ENCODE data around the gene XRCC6. TPM values are rescaled to one million over a fixed set of nuclear protein-coding genes. Genes with fewer than 3 reads are reported as not detected.
A peak's percentile ranks its signal among the peaks of the same experiment; 100 is the strongest.
"Not testable (repeated sequence)": the region's sequence is repeated elsewhere in the genome, so short reads cannot be mapped to it uniquely, and the experiment has no call there.

Gene XRCC6
- total RNA-seq, 2 experiments from 2014 or later: 302 to 308 TPM

DNA sequence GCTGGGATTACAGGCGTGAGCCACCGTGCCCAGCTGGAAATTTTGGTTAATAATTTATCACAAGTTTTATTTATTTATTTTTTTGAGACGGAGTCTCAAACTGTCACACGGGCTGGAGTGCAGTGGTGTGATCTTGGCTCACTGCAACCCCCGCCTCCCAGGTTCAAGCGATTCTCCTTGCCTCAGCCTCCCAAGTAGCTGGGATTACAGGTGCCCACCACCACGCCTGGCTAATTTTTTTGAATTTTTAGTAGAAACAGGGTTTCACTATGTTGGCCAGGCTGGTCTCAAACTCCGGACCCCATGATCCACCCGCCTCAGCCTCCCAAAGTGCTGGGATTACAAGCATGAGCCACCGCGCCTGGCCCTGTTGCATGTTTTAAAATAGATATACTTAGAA lies 65.8 kb downstream of the XRCC6 start:
- not testable (repeated sequence) for H3K9me3 Mint-ChIP-seq (ENCODE audit: insufficient read depth); H3K27me3 Mint-ChIP-seq (ENCODE audit: low read depth); H3K27ac Mint-ChIP-seq; ATAC-seq; DNase-seq
- CTCF ChIA-PET: interaction anchor here (1.7 to 5.4 kb wide), 3 partner anchors 11 to 254 kb away, joined by 6 to 50 read pairs (median 40); partner anchors contain the start of gene MEI1
- H3K4me3 Mint-ChIP-seq: peak overlapping the region; percentile 88
- peaks cover 18% of the 10 kb centered on the region for H3K36me3 Mint-ChIP-seq (ENCODE audit: low read depth)
- POLR2A ChIA-PET: interaction anchor here (0.7 to 1.4 kb wide), 2 partner anchors 59 to 229 kb away, joined by 3 to 4 read pairs; no protein-coding TSS in a partner anchor
- peaks cover 42% of the 10 kb centered on the region for H3K4me1 Mint-ChIP-seq (ENCODE audit: low read depth)

DNA sequence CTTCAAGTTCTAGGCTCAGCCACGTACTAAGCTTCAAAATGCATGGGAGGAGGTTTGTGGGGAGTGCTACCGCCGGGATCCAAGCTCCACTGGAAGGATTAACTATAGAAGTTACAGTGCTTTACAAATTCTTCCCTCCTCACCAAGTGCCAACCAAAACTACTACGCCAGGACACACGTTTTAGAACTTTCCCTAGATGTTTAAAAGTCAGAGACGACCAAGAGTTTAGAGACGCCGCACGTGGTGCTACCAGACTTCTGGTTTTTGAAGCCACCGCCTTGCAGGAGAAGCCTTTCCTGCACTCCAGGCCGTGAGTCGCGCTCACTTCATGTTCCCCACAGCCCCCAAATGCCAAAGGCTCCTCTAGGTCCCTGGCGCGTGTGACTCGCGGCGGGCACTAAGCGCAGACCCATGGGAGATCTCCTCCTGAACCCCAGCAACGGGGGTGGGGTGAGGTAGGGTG lies 66.8 kb downstream of the XRCC6 start:
- peaks cover 37% of the 10 kb centered on the region for H3K4me1 Mint-ChIP-seq (ENCODE audit: low read depth)
- no peaks in the 10 kb centered on the region for H3K9me3 Mint-ChIP-seq (ENCODE audit: insufficient read depth)
- ChIA-PET CTCF (interaction anchor here (0.6 to 5.4 kb wide), 5 partner anchors 10 to 238 kb away, joined by 3 to 50 read pairs (median 3); partner anchors contain the start of gene MEI1), POLR2A (interaction anchor here (0.9 to 2.5 kb wide), 16 partner anchors 10 to 391 kb away, joined by 3 to 37 read pairs (median 6); partner anchors contain the start of genes CCDC134, CENPM, MEI1 and SMDT1)
- peak; percentile 48 for DNase-seq
- H3K27me3 Mint-ChIP-seq (ENCODE audit: low read depth): no peaks in the 10 kb centered on the region
- H3K27ac Mint-ChIP-seq: peak overlapping the region; percentile 99
- peak; percentile 20 for ATAC-seq
- peaks cover 14% of the 10 kb centered on the region for H3K36me3 Mint-ChIP-seq (ENCODE audit: low read depth)
- peak overlapping the region; percentile 88 for H3K4me3 Mint-ChIP-seq

DNA sequence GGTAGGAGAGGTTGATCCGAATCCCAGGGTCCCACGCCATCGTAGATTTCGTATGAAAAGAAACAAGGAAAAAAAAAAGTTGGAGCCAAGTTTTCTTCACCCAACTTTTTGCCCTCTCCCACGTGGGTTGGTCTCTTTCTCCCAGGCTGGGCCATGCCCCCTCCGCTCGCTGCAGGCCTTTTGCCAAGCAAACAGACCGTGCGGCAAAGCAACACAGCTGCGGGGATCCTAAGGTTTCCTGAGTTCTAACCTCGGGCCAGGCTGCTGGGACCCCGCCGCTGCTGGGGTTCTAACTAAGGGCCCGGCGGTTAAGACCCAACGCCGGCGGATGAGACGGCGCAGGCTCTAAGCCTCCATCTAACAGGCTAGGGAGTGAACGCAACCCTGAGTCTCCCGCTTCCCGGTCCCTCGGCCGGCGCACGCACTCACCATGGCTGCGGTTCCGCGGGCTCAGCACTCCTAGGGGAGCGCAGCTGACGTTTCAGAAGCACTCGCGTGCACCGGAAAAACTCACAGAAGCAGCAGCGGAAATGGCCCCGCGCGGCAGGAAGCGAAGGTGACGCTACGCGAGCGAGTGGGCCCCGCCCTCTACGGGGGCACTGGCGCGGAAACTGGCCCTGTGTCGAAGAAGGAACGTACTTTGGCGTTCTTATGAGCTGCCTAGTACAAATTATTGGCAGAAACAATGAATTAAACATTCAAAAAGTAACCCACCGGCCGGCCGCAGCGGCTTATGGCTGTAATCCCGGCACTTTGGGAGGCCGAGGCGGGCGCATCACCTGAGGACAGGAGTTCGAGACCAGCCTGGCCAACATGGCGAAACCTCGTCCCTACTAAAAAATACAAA lies 67.5 kb downstream of the XRCC6 start, which contains the start of gene SNU13:
Gene SNU13 (minus strand): TSS at position 503 of the 847 bp plus-strand sequence. CDS start 71 bp downstream, at position 432.
- Mint-ChIP-seq H3K9me3 (ENCODE audit: insufficient read depth) (no peaks in the 10 kb centered on the region), H3K4me3 (peak within 1 kb of the TSS; percentile 88), H3K4me1 (ENCODE audit: low read depth) (peaks cover 34% of the 10 kb centered on the region), H3K36me3 (ENCODE audit: low read depth) (peaks cover 14% of the 10 kb centered on the region), H3K27ac (peak within 1 kb of the TSS; percentile 99), H3K27me3 (ENCODE audit: low read depth) (no peaks in the 10 kb centered on the region)
- CTCF ChIA-PET: interaction anchor here (0.6 to 5.4 kb wide), 7 partner anchors 9 to 252 kb away, joined by 3 to 50 read pairs (median 4); partner anchors contain the start of gene MEI1
- ATAC-seq: peak; percentile 94
- peak; percentile 96 for DNase-seq
- POLR2A ChIA-PET: interaction anchor here (0.6 to 2.5 kb wide), 22 partner anchors 10 to 926 kb away, joined by 3 to 37 read pairs (median 4); partner anchors contain the start of genes CCDC134, CENPM, MEI1 and NDUFA6

DNA sequence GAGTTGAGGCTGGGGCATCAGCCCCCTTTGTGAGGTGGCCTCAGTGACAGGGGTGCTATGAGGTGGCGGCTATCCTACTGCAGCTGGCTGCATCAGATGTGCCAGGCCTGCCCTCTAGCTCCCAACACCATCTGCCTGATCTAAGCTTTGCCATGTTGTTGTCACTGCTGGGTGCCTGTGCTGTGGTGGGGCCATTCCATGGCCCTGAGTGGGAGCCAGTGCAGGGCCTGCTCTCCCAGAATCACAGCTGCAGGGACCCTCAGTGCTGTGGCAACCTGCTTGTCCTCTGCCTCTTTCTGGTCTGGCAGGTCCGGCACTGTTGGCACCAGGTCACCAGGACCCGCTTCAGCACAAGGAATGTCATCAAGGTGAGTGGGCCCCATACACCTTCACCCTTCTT lies 69.4 kb downstream of the XRCC6 start:
- ChIA-PET POLR2A (interaction anchor here (0.7 to 1.4 kb wide), 3 partner anchors 8 to 69 kb away, joined by 3 read pairs; partner anchors contain the start of genes DESI1 and XRCC6), CTCF (interaction anchor here (0.7 to 2.6 kb wide), 2 partner anchors 24 to 250 kb away, joined by 3 to 16 read pairs; no protein-coding TSS in a partner anchor)
- Mint-ChIP-seq H3K9me3 (ENCODE audit: insufficient read depth) (no peaks in the 10 kb centered on the region), H3K4me3 (peak overlapping the region; percentile 88), H3K4me1 (ENCODE audit: low read depth) (peaks cover 28% of the 10 kb centered on the region), H3K27ac (peak overlapping the region; percentile 99), H3K36me3 (ENCODE audit: low read depth) (peaks cover 12% of the 10 kb centered on the region), H3K27me3 (ENCODE audit: low read depth) (no peaks in the 10 kb centered on the region)
- DNase-seq (no peak), ATAC-seq (no peak)

DNA sequence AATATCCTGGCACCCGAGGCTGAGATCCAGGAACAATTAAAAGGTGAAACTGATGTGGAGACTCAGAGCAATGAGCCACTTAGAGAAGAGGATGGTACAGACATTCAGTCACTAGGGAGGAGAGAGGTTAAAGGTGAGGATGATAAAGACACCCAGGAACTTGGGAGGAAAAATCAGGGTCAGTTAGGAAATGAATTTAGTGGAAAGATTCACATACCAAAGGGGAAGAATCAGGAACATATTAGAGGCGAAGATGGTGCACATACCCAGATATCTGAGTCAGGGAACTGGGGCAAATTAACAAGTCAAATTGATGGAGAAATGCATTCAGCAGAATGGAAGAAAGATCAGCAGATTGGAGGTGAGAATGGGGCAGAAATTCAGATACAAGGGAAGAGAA lies 74.1 kb downstream of the XRCC6 start:
- no peak for DNase-seq
- CTCF ChIA-PET: interaction anchor here (5.4 kb wide), 1 partner anchor 245 kb away, joined by 77 read pairs; no protein-coding TSS in a partner anchor
- H3K9me3 Mint-ChIP-seq (ENCODE audit: insufficient read depth): no peaks in the 10 kb centered on the region

DNA sequence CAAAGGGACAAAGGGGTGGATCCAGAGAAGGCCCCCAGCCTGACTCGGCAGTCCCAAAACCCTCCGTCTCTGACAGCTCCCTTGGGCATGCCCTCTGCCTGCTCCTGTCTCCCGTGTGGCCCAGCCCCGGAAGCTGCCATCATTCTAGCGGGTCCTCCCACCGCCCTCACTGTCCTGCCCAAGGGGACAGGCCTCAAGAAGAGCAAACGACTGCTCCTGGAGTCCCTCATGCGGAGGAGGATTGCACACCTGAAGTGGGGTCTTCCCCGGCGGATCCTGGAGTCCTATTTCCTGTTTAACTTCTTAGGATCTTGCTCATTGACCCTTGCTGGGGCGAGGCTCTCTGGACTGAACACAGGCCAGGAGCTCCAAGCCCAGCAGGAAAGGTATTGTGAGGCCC lies 75.6 kb downstream of the XRCC6 start:
- DNase-seq (no peak), ATAC-seq (no peak)
- peak overlapping the region; percentile 78 for H3K27ac Mint-ChIP-seq
- ChIA-PET POLR2A (interaction anchor here (1.4 to 3.5 kb wide), 5 partner anchors 8 to 244 kb away, joined by 4 to 37 read pairs (median 8); partner anchors contain the start of genes CCDC134 and SNU13), CTCF (interaction anchor here (0.7 to 5.4 kb wide), 56 partner anchors 9 to 382 kb away, joined by 3 to 77 read pairs (median 5); partner anchors contain the start of genes CCDC134, CENPM, SNU13 and SREBF2)
- peaks cover 3% of the 10 kb centered on the region for H3K36me3 Mint-ChIP-seq (ENCODE audit: low read depth)
- H3K27me3 Mint-ChIP-seq (ENCODE audit: low read depth): peaks cover 4% of the 10 kb centered on the region
- H3K4me1 Mint-ChIP-seq (ENCODE audit: low read depth): peaks cover 12% of the 10 kb centered on the region
- no peaks in the 10 kb centered on the region for H3K9me3 Mint-ChIP-seq (ENCODE audit: insufficient read depth)
- H3K4me3 Mint-ChIP-seq: no peak overlapping the region

More for the DNA sequence above, 74.1 kb downstream of the XRCC6 start:
- Mint-ChIP-seq H3K27ac (no peak overlapping the region), H3K4me1 (ENCODE audit: low read depth) (peaks cover 20% of the 10 kb centered on the region), H3K4me3 (no peak overlapping the region), H3K36me3 (ENCODE audit: low read depth) (peaks cover 6% of the 10 kb centered on the region), H3K27me3 (ENCODE audit: low read depth) (peaks cover 2% of the 10 kb centered on the region)
- ATAC-seq: no peak
- POLR2A ChIA-PET: no interaction called here

DNA sequence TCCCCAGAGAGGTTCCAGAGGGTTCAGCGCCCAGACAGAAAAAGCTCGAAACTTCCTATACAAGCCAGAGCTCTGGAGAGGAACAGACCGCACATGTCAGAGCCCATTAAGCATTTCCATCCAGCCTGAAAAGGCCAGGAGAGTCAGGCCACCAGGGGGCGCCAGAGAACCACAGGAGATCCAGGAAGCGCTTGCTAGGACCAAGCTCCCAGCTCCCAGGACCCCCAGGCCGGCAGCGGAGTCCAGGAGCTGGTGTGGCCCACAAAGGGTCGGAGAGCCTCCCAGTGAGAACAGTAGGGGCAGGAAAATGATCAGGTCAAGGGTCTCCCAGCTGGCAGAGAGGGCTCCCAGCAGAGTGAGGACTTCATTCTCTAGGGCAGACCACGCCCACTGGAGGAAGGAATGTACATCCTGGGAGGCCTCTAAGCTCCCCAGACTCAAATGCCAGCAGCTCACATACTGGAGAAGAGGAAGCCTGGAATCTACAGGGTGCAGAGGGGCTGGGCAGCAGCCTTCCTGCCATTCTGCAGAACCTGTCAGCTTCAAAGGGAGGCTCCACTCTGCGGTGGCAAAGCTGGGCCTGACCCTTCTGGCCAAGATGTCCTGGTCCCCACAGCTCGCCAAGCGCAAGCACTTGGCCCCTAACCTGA lies 76.2 kb downstream of the XRCC6 start:
- H3K27me3 Mint-ChIP-seq (ENCODE audit: low read depth): peaks cover 6% of the 10 kb centered on the region
- peaks cover 12% of the 10 kb centered on the region for H3K4me1 Mint-ChIP-seq (ENCODE audit: low read depth)
- H3K27ac Mint-ChIP-seq: peak overlapping the region; percentile 78
- no peaks in the 10 kb centered on the region for H3K9me3 Mint-ChIP-seq (ENCODE audit: insufficient read depth)
- peak; percentile 94 for DNase-seq
- no peak overlapping the region for H3K4me3 Mint-ChIP-seq
- ChIA-PET POLR2A (interaction anchor here (0.6 to 3.5 kb wide), 9 partner anchors 8 to 917 kb away, joined by 3 to 37 read pairs (median 5); partner anchors contain the start of genes CCDC134, POLDIP3, SNU13 and SREBF2), CTCF (interaction anchor here (0.6 to 5.4 kb wide), 67 partner anchors 9 to 665 kb away, joined by 3 to 77 read pairs (median 5); partner anchors contain the start of genes ACO2, CCDC134, CENPM and PHF5A)
- H3K36me3 Mint-ChIP-seq (ENCODE audit: low read depth): peaks cover 3% of the 10 kb centered on the region
- peak; percentile 82 for ATAC-seq

DNA sequence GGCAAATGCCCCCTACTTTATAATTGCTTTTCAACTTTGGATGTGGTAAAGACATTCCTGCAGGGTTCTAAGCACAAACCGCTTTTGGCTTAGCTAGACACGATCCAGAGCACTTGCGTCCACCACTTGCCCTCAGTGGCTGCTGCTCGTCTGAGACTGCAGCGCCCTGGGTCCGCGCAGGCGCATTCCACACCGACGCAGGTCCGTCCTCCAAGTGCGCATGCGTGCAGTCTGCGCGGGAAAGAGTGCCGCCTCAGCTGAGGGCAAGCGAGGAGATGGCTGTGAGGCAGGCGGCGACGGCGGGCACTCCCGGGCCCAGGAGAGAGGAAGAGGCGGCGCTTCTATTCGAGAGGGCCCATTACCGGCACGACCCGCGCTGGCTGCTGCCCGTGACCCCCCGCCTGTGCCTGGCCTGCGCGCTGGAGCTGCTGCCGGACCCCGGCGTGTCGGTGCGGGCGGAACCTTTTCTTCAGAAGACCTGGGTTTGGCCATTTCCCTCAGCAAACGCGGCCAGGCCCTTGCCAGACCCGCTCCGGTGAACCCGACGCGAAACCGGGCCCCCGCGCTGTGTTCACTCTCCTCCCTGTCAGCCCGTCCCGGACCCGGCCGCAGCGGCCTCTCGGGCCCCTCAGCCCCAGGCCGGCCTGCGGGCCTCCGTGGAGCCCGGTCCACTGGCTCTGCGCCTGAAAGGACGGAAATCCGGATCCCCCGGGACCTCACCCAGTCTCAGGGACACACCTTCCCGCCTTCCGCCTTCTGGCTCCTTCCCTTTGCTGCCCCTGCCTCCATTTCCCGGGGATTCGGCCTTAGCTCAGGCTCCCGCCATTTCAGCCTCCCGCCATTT lies 78.4 kb downstream of the XRCC6 start, which contains the start of gene MEI1:
Gene MEI1 (plus strand): TSS at position 240 of the 844 bp plus-strand sequence. CDS start 36 bp downstream, at position 276.
- Mint-ChIP-seq H3K9me3 (ENCODE audit: insufficient read depth) (no peaks in the 10 kb centered on the region), H3K36me3 (ENCODE audit: low read depth) (peaks cover 3% of the 10 kb centered on the region), H3K27ac (peak within 1 kb of the TSS; percentile 70), H3K4me3 (peak within 1 kb of the TSS; percentile 66), H3K4me1 (ENCODE audit: low read depth) (peaks cover 12% of the 10 kb centered on the region), H3K27me3 (ENCODE audit: low read depth) (peaks cover 10% of the 10 kb centered on the region)
- DNase-seq (peak; percentile 90), ATAC-seq (peak; percentile 69)
- POLR2A ChIA-PET: interaction anchor here (0.8 to 3.5 kb wide), 4 partner anchors 9 to 413 kb away, joined by 3 to 37 read pairs (median 3); partner anchors contain the start of gene SNU13
- CTCF ChIA-PET: interaction anchor here (1.2 to 5.4 kb wide), 14 partner anchors 12 to 258 kb away, joined by 3 to 77 read pairs (median 20); partner anchors contain the start of genes SNU13 and TNFRSF13C

DNA sequence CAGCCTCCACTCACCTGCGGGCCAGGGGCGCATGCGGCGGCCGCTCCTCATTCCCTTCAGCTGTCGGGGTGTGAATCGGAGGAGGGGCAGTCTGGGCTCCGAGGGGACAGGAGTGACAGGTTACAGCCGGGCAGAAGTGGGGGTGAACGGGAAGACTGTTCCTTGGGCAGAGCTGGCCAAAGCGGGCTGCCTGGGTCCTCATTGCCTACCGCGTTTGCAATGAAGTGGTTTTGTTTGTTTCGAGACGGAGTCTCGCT lies 78.9 kb downstream of the XRCC6 start:
- Mint-ChIP-seq H3K4me1 (ENCODE audit: low read depth) (peaks cover 12% of the 10 kb centered on the region), H3K27me3 (ENCODE audit: low read depth) (peaks cover 10% of the 10 kb centered on the region), H3K36me3 (ENCODE audit: low read depth) (peaks cover 3% of the 10 kb centered on the region), H3K27ac (no peak overlapping the region), H3K4me3 (no peak overlapping the region), H3K9me3 (ENCODE audit: insufficient read depth) (no peaks in the 10 kb centered on the region)
- POLR2A ChIA-PET: interaction anchor here (3.5 kb wide), 1 partner anchor 11 kb away, joined by 37 read pairs; the partner anchor contains the start of gene SNU13
- CTCF ChIA-PET: interaction anchor here (1.7 to 5.4 kb wide), 2 partner anchors 33 to 240 kb away, joined by 9 to 77 read pairs; no protein-coding TSS in a partner anchor
- DNase-seq (no peak), ATAC-seq (no peak)

DNA sequence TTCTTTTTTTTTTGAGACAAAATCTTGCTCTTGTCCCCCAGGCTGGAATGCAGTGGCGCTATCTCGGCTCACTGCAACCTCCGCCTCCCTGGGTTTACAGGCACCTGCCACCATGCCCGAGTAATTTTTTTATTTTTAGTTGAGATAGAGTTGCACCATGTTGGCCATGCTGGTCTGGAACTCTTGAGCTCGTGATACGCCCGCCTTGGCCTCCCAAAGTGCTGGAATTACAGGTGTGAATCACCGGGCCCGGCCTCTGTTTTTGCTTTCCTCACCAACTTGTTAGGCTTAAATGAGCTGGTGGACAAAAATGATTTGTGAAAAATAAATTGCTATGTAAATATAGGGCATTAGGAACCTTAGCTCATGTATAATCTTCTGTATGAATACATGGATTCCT lies 81.7 kb downstream of the XRCC6 start:
- no peaks in the 10 kb centered on the region for H3K9me3 Mint-ChIP-seq (ENCODE audit: insufficient read depth)
- peaks cover 4% of the 10 kb centered on the region for H3K4me1 Mint-ChIP-seq (ENCODE audit: low read depth)
- ChIA-PET CTCF (interaction anchor here (0.8 to 1.9 kb wide), 2 partner anchors 45 to 238 kb away, joined by 3 to 4 read pairs; no protein-coding TSS in a partner anchor), POLR2A (interaction anchor here (1.0 kb wide), 1 partner anchor 81 kb away, joined by 3 read pairs; the partner anchor contains the start of gene XRCC6)
- ATAC-seq (no peak), DNase-seq (no peak)
- H3K4me3 Mint-ChIP-seq: no peak overlapping the region
- no peak overlapping the region for H3K27ac Mint-ChIP-seq
- H3K27me3 Mint-ChIP-seq (ENCODE audit: low read depth): peaks cover 15% of the 10 kb centered on the region
- H3K36me3 Mint-ChIP-seq (ENCODE audit: low read depth): peaks cover 3% of the 10 kb centered on the region
